ENCODE measurements around the gene EGFR. TPM values are rescaled to one million over a fixed set of nuclear protein-coding genes. Genes with fewer than 3 reads are reported as not detected.
A peak's percentile ranks its signal among the peaks of the same experiment; 100 is the strongest.

EGFR gene
- total and polyA plus RNA-seq, 7 donors = 3.6 to 39.7 (median 14.1) TPM

DNA sequence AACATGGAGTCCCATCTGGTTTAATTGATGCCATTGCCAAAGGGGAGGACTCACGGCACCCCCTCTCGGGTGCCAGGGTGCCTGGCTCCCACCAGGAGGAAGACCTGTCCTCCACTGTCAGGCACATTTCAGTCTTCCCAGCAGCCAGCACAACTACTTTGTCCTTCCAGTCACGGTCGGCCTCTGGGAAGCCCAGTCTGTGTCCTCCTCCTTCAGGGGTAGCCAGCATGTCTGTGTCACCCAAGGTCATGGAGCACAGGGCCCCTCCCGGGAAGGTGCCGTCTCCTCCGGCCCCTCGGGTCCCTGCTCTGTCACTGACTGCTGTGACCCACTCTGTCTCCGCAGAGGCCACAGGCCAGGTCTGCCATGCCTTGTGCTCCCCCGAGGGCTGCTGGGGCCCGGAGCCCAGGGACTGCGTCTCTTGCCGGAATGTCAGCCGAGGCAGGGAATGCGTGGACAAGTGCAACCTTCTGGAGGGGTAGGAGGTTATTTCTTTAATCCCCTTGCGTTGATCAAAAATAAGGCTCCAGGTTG, 142.4 kb downstream of the EGFR start:
- peak in 2 of 4 donors; percentile 19 to 22 for ATAC-seq
- TF ChIP-seq, protein P1, sequence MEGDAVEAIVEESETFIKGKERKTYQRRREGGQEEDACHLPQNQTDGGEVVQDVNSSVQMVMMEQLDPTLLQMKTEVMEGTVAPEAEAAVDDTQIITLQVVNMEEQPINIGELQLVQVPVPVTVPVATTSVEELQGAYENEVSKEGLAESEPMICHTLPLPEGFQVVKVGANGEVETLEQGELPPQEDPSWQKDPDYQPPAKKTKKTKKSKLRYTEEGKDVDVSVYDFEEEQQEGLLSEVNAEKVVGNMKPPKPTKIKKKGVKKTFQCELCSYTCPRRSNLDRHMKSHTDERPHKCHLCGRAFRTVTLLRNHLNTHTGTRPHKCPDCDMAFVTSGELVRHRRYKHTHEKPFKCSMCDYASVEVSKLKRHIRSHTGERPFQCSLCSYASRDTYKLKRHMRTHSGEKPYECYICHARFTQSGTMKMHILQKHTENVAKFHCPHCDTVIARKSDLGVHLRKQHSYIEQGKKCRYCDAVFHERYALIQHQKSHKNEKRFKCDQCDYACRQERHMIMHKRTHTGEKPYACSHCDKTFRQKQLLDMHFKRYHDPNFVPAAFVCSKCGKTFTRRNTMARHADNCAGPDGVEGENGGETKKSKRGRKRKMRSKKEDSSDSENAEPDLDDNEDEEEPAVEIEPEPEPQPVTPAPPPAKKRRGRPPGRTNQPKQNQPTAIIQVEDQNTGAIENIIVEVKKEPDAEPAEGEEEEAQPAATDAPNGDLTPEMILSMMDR (IDR thresholded peaks at IDR 0.05) = no peak
- intact Hi-C loops (cut with DNase I) = no loop called here
- no peaks in the 10 kb centered on the region for H3K27me3 ChIP-seq (ENCODE audit: insufficient read depth in 3 of 3, low read length in 2 of 3)
- H3K27ac ChIP-seq = no peak overlapping the region
- peaks cover 9% of the 10 kb centered on the region for H3K4me1 ChIP-seq
- no peaks in the 10 kb centered on the region for H3K9me3 ChIP-seq
- WGBS, 3 donors = 88 to 96% (median 89%) methylated on average over 16 of the region's 16 CpGs
- H3K36me3 ChIP-seq (ENCODE audit: insufficient read depth in 1 of 2, low read depth in 1 of 2) = peaks cover 0 to 98% of the 10 kb centered on the region in 2 donors
- H3K4me3 ChIP-seq = no peak overlapping the region
- no peak for DNase-seq

- Histone ChIP-seq H3K36me3 (ENCODE audit: insufficient read depth in 1 of 2, low read depth in 1 of 2) (peaks cover 0 to 87% of the 10 kb centered on the region in 2 donors), H3K27ac (no peak overlapping the region), H3K9me3 (no peaks in the 10 kb centered on the region), H3K27me3 (ENCODE audit: insufficient read depth in 3 of 3, low read length in 2 of 3) (no peaks in the 10 kb centered on the region), H3K4me3 (no peak overlapping the region), H3K4me1 (peaks cover 9% of the 10 kb centered on the region)
- intact Hi-C loops (cut with DNase I) = no loop called here
- TF ChIP-seq, protein P1 (IDR thresholded peaks at IDR 0.05) = no peak
- WGBS, 3 donors = 93 to 94% (median 94%) methylated on average over 3 of the region's 3 CpGs
- no peak for DNase-seq
- no peak for ATAC-seq
These were observed 143.7 kb downstream of the EGFR start for GRCh38 chr7:55162476-55162875.

- Histone ChIP-seq H3K27ac (no peak overlapping the region), H3K9me3 (no peaks in the 10 kb centered on the region), H3K36me3 (ENCODE audit: insufficient read depth in 1 of 2, low read depth in 1 of 2) (peaks cover 0 to 74% of the 10 kb centered on the region in 2 donors), H3K27me3 (ENCODE audit: insufficient read depth in 3 of 3, low read length in 2 of 3) (no peaks in the 10 kb centered on the region), H3K4me1 (peaks cover 9% of the 10 kb centered on the region), H3K4me3 (no peak overlapping the region)
- no peak for ATAC-seq
- WGBS, 3 donors = 92 to 94% (median 93%) methylated on average over 11 of the region's 11 CpGs
- intact Hi-C loops (cut with DNase I) = no loop called here
- no peak for DNase-seq
- TF ChIP-seq, protein P1 (IDR thresholded peaks at IDR 0.05) = no peak
These were observed 144.9 kb downstream of the EGFR start for GRCh38 chr7:55163733-55164132.

DNA sequence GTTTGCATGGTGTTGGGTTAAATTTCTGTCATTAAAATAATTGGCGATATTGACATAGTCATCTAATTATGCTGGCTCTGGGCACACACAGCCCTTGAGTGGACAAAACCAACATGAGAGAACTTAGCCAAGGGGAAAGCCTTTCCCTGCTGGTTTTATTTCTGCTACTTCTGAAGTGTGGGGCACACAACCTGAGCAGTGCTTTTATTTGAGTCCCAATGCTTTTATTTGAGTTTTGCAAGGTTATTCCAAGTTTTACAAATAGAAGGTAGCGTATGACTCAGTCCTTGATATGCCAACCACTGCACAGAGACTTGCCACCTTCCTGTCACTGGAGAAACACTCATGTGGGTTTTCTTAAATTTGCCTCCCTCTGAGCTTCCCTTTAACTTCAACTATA, 145.7 kb downstream of the EGFR start:
- Histone ChIP-seq H3K9me3 (no peaks in the 10 kb centered on the region), H3K4me3 (no peak overlapping the region), H3K27ac (no peak overlapping the region), H3K4me1 (peaks cover 13% of the 10 kb centered on the region), H3K27me3 (ENCODE audit: insufficient read depth in 3 of 3, low read length in 2 of 3) (no peaks in the 10 kb centered on the region), H3K36me3 (ENCODE audit: insufficient read depth in 1 of 2, low read depth in 1 of 2) (peaks cover 0 to 66% of the 10 kb centered on the region in 2 donors)
- intact Hi-C loops (cut with DNase I) = no loop called here
- TF ChIP-seq, protein P1 (IDR thresholded peaks at IDR 0.05) = no peak
- DNase-seq = no peak
- ATAC-seq = no peak
- WGBS, 3 donors = 86 to 93% (median 91%) methylated on average over 2 of the region's 2 CpGs
